ENCODE results near the gene BMP6.

GRCh38 chr6:7685276-7685675, 40.6 kb upstream of the BMP6 start:
- no peak for TF ChIP-seq ETV6 (conservative IDR thresholded peaks at IDR 0.05 in 1 of 2, IDR thresholded peaks at IDR 0.05 in 1 of 2; ENCODE audit: borderline replicate concordance in 1 of 2, low read depth in 1 of 2)
- no peak for TF ChIP-seq EZH2 (IDR thresholded peaks at IDR 0.05; ENCODE audit: borderline replicate concordance, control insufficient read depth, low read depth, low read length)
